SU-DHL-6 (cell line): ENCODE results near the gene SEMA3B.
"Not testable (repeated sequence)": the region's sequence is repeated elsewhere in the genome, so short reads cannot be mapped to it uniquely, and the experiment has no call there.

Source experiments
- H2AFZ ChIP-seq: fragments of 200-600 bp; sonication (generic); 2 replicates; pipeline ENCODE4 v1.6.1; 2014; ENCODE audit warnings: low read depth, mild to moderate bottlenecking, moderate library complexity, mixed read lengths, antibody characterized with exemption, low read length; ENCODE audit not compliant: severe bottlenecking
- H3F3A ChIP-seq: fragments of 200-600 bp; shearing (Covaris generic); 2 replicates; pipeline ENCODE4 v1.6.0; 2016; ENCODE audit warnings: antibody characterized with exemption, mild to moderate bottlenecking; ENCODE audit not compliant: insufficient read depth
- H3K27ac ChIP-seq: fragments of 200-600 bp; sonication (generic); 2 replicates; pipeline ENCODE4 v1.5.1; 2016; ENCODE audit warnings: low read depth, mild to moderate bottlenecking, low read length, moderate library complexity, mixed read lengths
- H3K27me3 ChIP-seq: fragments of 200-600 bp; sonication (generic), shearing (Covaris generic); 2 replicates; pipeline ENCODE4 v1.6.0; 2014; ENCODE audit warnings: mild to moderate bottlenecking, low read length
- H3K36me3 ChIP-seq: fragments of 200-600 bp; sonication (generic); 2 replicates; pipeline ENCODE4 v1.6.1; 2014; ENCODE audit warnings: mild to moderate bottlenecking, low read length, mixed read lengths
- H3K4me2 ChIP-seq: fragments of 300-600, 200-600 bp; shearing (Covaris generic), sonication (generic); 2 replicates; pipeline ENCODE4 v1.6.0; 2014; ENCODE audit warnings: low read length, low read depth, mild to moderate bottlenecking; ENCODE audit not compliant: poor library complexity, severe bottlenecking
- H3K4me3 ChIP-seq: fragments of 200-600 bp; sonication (generic); 2 replicates; pipeline ENCODE4 v1.5.1; 2014; ENCODE audit warnings: antibody characterized with exemption, low read length, mild to moderate bottlenecking, mixed read lengths; ENCODE audit not compliant: insufficient read depth, poor library complexity, severe bottlenecking
- H3K79me2 ChIP-seq: fragments of 200-600 bp; sonication (generic); 2 replicates; pipeline ENCODE4 v1.6.1; 2014; ENCODE audit warnings: mild to moderate bottlenecking, low read length, moderate library complexity; ENCODE audit not compliant: insufficient read depth
- H3K9ac ChIP-seq: fragments of 200-600 bp; sonication (generic); 2 replicates; pipeline ENCODE4 v1.7.0; 2014; ENCODE audit warnings: mild to moderate bottlenecking, low read length
- H3K9me2 ChIP-seq: fragments of 200-600 bp; sonication (generic); replicated peaks from 2 replicates; pipeline ENCODE4 v1.6.1; 2014; ENCODE audit warnings: low read length; ENCODE audit not compliant: insufficient read depth
- H3K9me3 ChIP-seq: fragments of 200-600 bp; sonication (generic); 2 replicates; pipeline ENCODE4 v1.6.1; 2014; ENCODE audit warnings: low read length, mixed read lengths; ENCODE audit not compliant: insufficient read depth
- H4K20me1 ChIP-seq: fragments of 200-600 bp; sonication (generic); 2 replicates; pipeline ENCODE4 v1.6.1; 2014; ENCODE audit warnings: low read depth, mild to moderate bottlenecking, antibody characterized with exemption, low read length, moderate library complexity, mixed read lengths
- EZH2phosphoT487 ChIP-seq: fragments of 200-600 bp; sonication (generic), shearing (Covaris generic); conservative IDR thresholded peaks from 2 replicates; pipeline ENCODE4 v1.6.1; 2018; ENCODE audit warnings: mild to moderate bottlenecking, antibody characterized with exemption, low read length, moderate library complexity, mixed read lengths
- TF ChIP-seq, protein P1 (sequence below): fragments of 200-600 bp; sonication (generic); IDR thresholded peaks from one replicate; pipeline ENCODE4 v1.5.1; 2017; ENCODE audit warnings: antibody characterized with exemption, mild to moderate bottlenecking, low read length, moderate library complexity; ENCODE audit not compliant: insufficient read depth, poor library complexity, severe bottlenecking

The SEMA3B gene

DNA sequence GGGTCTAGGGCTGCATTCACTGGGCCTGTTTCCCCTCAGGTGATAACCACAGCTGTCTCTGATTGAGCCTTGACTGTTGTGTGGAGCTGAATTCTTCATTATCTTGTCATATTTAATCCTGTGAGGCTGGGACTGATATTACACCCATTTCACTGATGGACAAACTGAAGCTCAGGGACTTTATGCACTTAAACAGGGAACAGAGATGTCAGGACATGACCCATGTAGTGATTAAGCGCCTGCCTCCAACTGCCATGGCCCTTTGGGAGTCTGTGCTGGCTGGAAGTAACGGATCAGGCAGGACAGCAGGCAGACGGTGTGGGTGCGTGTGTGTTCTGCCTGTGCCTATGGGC lies 25.4 kb upstream of the SEMA3B start:
- TF ChIP-seq, protein P1, sequence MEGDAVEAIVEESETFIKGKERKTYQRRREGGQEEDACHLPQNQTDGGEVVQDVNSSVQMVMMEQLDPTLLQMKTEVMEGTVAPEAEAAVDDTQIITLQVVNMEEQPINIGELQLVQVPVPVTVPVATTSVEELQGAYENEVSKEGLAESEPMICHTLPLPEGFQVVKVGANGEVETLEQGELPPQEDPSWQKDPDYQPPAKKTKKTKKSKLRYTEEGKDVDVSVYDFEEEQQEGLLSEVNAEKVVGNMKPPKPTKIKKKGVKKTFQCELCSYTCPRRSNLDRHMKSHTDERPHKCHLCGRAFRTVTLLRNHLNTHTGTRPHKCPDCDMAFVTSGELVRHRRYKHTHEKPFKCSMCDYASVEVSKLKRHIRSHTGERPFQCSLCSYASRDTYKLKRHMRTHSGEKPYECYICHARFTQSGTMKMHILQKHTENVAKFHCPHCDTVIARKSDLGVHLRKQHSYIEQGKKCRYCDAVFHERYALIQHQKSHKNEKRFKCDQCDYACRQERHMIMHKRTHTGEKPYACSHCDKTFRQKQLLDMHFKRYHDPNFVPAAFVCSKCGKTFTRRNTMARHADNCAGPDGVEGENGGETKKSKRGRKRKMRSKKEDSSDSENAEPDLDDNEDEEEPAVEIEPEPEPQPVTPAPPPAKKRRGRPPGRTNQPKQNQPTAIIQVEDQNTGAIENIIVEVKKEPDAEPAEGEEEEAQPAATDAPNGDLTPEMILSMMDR: no peak
- no peak for TF ChIP-seq EZH2phosphoT487

DNA sequence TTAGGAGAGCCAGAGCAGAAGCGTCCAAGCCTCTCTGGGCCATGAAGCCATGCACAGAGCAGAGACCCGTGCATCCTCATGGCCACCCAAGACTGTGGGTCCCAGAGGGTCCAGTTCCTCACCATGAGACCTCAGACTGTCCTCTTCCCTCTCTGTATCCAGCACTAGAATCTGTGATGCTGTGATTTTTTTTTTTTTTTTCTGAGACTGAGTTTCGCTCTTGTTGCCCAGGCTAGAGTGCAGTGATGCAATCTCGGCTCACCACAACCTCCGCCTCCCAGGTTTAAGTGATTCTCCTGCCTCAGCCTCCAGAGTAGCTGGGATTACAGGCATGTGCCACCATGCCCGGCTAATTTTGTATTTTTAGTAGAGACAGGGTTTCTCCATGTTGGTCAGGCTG lies 24.1 kb upstream of the SEMA3B start:
- H4K20me1 ChIP-seq, H3K27ac ChIP-seq: not testable (repeated sequence)

More for the DNA sequence above, 25.4 kb upstream of the SEMA3B start:
- H2AFZ ChIP-seq: no peak overlapping the region
- H3K9me3 ChIP-seq: no peaks in the 10 kb centered on the region
- peak overlapping the region; percentile 66; the same call in 1 of the 2 replicates for H3K27ac ChIP-seq
- H3K27me3 ChIP-seq: no peaks in the 10 kb centered on the region
- no peaks in the 10 kb centered on the region for H3K36me3 ChIP-seq
- H3K9me2 ChIP-seq: no peaks in the 10 kb centered on the region
- H3K4me3 ChIP-seq: no peak overlapping the region
- no peak overlapping the region for H3K9ac ChIP-seq
- H3K79me2 ChIP-seq: peaks cover 78% of the 10 kb centered on the region
- H3F3A ChIP-seq: peaks cover 10% of the 10 kb centered on the region
- H4K20me1 ChIP-seq: no peaks in the 10 kb centered on the region
- no peak overlapping the region for H3K4me2 ChIP-seq

DNA sequence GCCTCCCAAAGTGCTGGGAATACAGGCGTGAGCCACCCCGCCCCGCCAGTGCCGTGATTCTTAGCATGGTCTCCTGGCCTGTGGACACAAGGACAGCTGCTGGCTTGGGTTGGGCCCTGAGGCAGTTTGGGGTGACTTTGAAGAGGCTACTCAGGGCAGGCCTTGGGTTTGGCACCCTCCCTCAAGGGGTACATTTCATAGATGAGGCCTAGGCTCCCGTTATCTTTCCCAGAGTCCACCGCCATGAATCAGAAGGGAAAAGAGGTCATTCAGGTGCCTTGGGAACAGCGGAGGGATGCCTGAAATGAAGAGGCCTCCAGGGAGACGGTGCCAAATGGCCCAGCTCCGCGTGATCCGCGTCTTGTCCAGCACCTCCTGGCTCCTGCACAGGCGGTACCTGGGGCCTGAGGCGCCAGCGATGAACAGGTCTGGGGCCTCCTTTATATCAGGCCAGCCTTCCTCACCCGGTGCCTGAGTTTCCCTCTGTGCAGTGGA lies 23.6 kb upstream of the SEMA3B start:
- Histone ChIP-seq H3K27me3 (no peaks in the 10 kb centered on the region), H3K79me2 (peaks cover 78% of the 10 kb centered on the region), H4K20me1 (no peaks in the 10 kb centered on the region), H3K36me3 (no peaks in the 10 kb centered on the region), H3K9me2 (no peaks in the 10 kb centered on the region), H2AFZ (no peak overlapping the region), H3K27ac (0 out of 2 replicates have a peak overlapping the region, but pooled peaks have one; percentile 33), H3K4me2 (peak overlapping the region; percentile 48), H3K9me3 (no peaks in the 10 kb centered on the region), H3K4me3 (no peak overlapping the region), H3K9ac (peak overlapping the region; percentile 44), H3F3A (peaks cover 10% of the 10 kb centered on the region)
- TF ChIP-seq, protein P1: no peak
- no peak for TF ChIP-seq EZH2phosphoT487

More for the DNA sequence above, 24.1 kb upstream of the SEMA3B start:
- not testable (repeated sequence) for H3K27me3 ChIP-seq, H3K9me3 ChIP-seq, H3K9me2 ChIP-seq, H3K9ac ChIP-seq, H2AFZ ChIP-seq, H3K4me3 ChIP-seq, H3K36me3 ChIP-seq, H3K4me2 ChIP-seq
- Histone ChIP-seq H3F3A (peaks cover 10% of the 10 kb centered on the region), H3K79me2 (peaks cover 78% of the 10 kb centered on the region)

DNA sequence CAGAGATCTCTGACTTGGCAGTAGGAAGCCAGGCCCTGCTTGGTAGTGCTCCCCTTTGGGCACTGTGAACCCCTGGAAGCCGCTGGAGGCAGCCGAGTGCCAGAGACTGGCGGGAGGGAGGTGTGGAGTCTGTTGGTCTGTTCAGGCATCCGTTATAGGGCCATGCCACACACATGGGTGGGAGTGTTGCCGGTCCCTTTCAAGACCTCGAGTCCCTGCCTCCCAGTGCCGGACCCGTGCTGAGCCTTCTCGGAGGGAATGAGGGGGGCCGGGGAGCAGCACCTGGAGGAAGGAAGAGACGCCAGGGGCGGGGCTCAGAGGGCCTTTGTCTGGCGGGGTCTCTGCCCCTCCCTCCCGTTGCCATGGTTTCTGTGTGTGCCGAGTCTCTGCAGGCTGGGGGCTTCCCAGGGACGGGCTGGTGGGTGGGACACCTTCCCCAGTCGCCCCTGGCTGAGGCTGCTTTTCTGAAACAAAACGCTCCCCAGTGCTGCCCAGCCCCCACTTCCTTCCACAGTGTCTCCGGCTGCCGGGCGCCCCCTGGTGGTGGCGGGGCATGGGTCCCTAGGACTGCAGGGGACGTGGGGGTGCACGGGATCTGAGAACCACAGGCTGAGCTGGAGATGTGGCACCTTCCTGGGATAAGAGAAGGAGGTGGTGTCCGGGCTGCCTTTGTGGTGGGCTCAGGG lies 23.0 kb upstream of the SEMA3B start:
- peak overlapping the region; percentile 33 for H3K27ac ChIP-seq
- H3K4me3 ChIP-seq: peak overlapping the region; percentile 14
- peak overlapping the region; percentile 48 for H3K4me2 ChIP-seq
- peaks cover 10% of the 10 kb centered on the region for H3F3A ChIP-seq
- no peak overlapping the region for H2AFZ ChIP-seq
- no peaks in the 10 kb centered on the region for H3K36me3 ChIP-seq
- no peaks in the 10 kb centered on the region for H3K27me3 ChIP-seq
- no peaks in the 10 kb centered on the region for H4K20me1 ChIP-seq
- H3K9me2 ChIP-seq: no peaks in the 10 kb centered on the region
- H3K79me2 ChIP-seq: peaks cover 76% of the 10 kb centered on the region
- H3K9ac ChIP-seq: peak overlapping the region; percentile 44
- no peak for TF ChIP-seq EZH2phosphoT487
- TF ChIP-seq, protein P1: peak; percentile 99
- no peaks in the 10 kb centered on the region for H3K9me3 ChIP-seq
